Type B pancreatic cell (in vitro differentiated cells): Measurements from ENCODE around the gene SERPIND1. TPM values are rescaled to one million over a fixed set of nuclear protein-coding genes. Genes with fewer than 3 reads are reported as not detected.

ENCODE experiments used
- DNase-seq: peaks from one replicate; pipeline ENCODE4 v3.0.0; 2021; ENCODE audit warnings: mixed read lengths; ENCODE audit not compliant: unreplicated experiment; ENCODE audit errors: extremely low spot score
- H3K27ac Mint-ChIP-seq: 2 replicates; pipeline ENCODE4 v1.8.0; 2021; ENCODE audit warnings: mild to moderate bottlenecking, mixed read lengths
- H3K27me3 Mint-ChIP-seq: 2 replicates; pipeline ENCODE4 v1.8.0; 2021; ENCODE audit warnings: mixed read lengths
- H3K36me3 Mint-ChIP-seq: 2 replicates; pipeline ENCODE4 v1.8.0; 2021; ENCODE audit warnings: mixed read lengths
- H3K4me1 Mint-ChIP-seq: one replicate; pipeline ENCODE4 v1.8.0; 2021; ENCODE audit warnings: mixed read lengths; ENCODE audit not compliant: unreplicated experiment
- H3K4me3 Mint-ChIP-seq: 2 replicates; pipeline ENCODE4 v1.8.0; 2021; ENCODE audit warnings: mild to moderate bottlenecking, mixed read lengths
- H3K9me3 Mint-ChIP-seq: 2 replicates; pipeline ENCODE4 v1.8.0; 2021; ENCODE audit warnings: mixed read lengths
- CTCF ChIP-seq: fragments of 200-600 bp; sonication (generic); conservative IDR thresholded peaks from 2 replicates; pipeline ENCODE4 v1.5.0; 2021; ENCODE audit warnings: antibody characterized with exemption, mild to moderate bottlenecking
- total RNA-seq: library from RNA; stranded (reverse); gene quantifications from 2 replicates; pipeline ENCODE4 v1.2.1, GENCODE V29; 2021; ENCODE audit warnings: low replicate concordance

Gene SERPIND1
- total RNA-seq, 1 donor from 2014 or later: 7.1 TPM

- Mint-ChIP-seq H3K4me1 (peaks cover 4% of the 10 kb centered on the region), H3K9me3 (no peaks in the 10 kb centered on the region), H3K4me3 (no peak overlapping the region), H3K36me3 (peaks cover 23% of the 10 kb centered on the region), H3K27me3 (no peaks in the 10 kb centered on the region), H3K27ac (no peak overlapping the region)
- DNase-seq: no peak
- TF ChIP-seq CTCF: no peak
These were observed 30.7 kb downstream of the SERPIND1 start for GRCh38 chr22:20804650-20805049.

GRCh38 chr22:20805972-20806471 is 32.1 kb downstream of the SERPIND1 start:
- H3K36me3 Mint-ChIP-seq: peaks cover 22% of the 10 kb centered on the region
- H3K4me1 Mint-ChIP-seq: no peaks in the 10 kb centered on the region
- H3K27ac Mint-ChIP-seq: no peak overlapping the region
- no peak for TF ChIP-seq CTCF
- H3K27me3 Mint-ChIP-seq: no peaks in the 10 kb centered on the region
- DNase-seq: no peak
- no peaks in the 10 kb centered on the region for H3K9me3 Mint-ChIP-seq
- H3K4me3 Mint-ChIP-seq: no peak overlapping the region

- Mint-ChIP-seq H3K36me3 (peaks cover 26% of the 10 kb centered on the region), H3K9me3 (no peaks in the 10 kb centered on the region), H3K4me1 (no peaks in the 10 kb centered on the region), H3K4me3 (no peak overlapping the region), H3K27ac (no peak overlapping the region), H3K27me3 (no peaks in the 10 kb centered on the region)
- no peak for DNase-seq
- no peak for TF ChIP-seq CTCF
These were observed 33.4 kb downstream of the SERPIND1 start for GRCh38 chr22:20807315-20807752.

GRCh38 chr22:20808844-20809243 is 34.9 kb downstream of the SERPIND1 start:
- Mint-ChIP-seq H3K27ac (no peak overlapping the region), H3K4me1 (no peaks in the 10 kb centered on the region), H3K4me3 (no peak overlapping the region), H3K27me3 (no peaks in the 10 kb centered on the region), H3K9me3 (no peaks in the 10 kb centered on the region), H3K36me3 (peaks cover 31% of the 10 kb centered on the region)
- no peak for TF ChIP-seq CTCF
- DNase-seq: no peak

- H3K4me3 Mint-ChIP-seq: no peak overlapping the region
- H3K27ac Mint-ChIP-seq: no peak overlapping the region
- H3K4me1 Mint-ChIP-seq: no peaks in the 10 kb centered on the region
- no peak for DNase-seq
- no peaks in the 10 kb centered on the region for H3K27me3 Mint-ChIP-seq
- no peaks in the 10 kb centered on the region for H3K9me3 Mint-ChIP-seq
- peaks cover 31% of the 10 kb centered on the region for H3K36me3 Mint-ChIP-seq
- TF ChIP-seq CTCF: no peak
These were observed 35.7 kb downstream of the SERPIND1 start for GRCh38 chr22:20809538-20810185.
